Upper lobe of left lung (tissue), 6 donors: ENCODE measurements around the gene RP2. TPM values are rescaled to one million over a fixed set of nuclear protein-coding genes. Genes with fewer than 3 reads are reported as not detected.

Experiments used
- ATAC-seq, 2 donors: fragments of 200-7000 bp; cut with Tn5 transposase; one replicate each; pipeline ENCODE4 v1.9.1; 2022; ENCODE audit warnings: mild to moderate bottlenecking in 2 of 2, moderate library complexity in 2 of 2; ENCODE audit not compliant: low FRiP score in 2 of 2
- DNase-seq, 2 donors: peaks; one replicate each; pipeline ENCODE4 v3.0.0-alpha.2; 2019 to 2020
- H3K27ac ChIP-seq, 4 donors: fragments of 200-600 bp; sonication (generic); one replicate each; pipeline ENCODE4 v1.5.1; 2016 to 2019
- H3K27me3 ChIP-seq, 4 donors: fragments of 200-600 bp; sonication (generic); one replicate each; pipeline ENCODE4 v1.5.1; 2017 to 2019
- H3K36me3 ChIP-seq, 4 donors: fragments of 200-600 bp; sonication (generic); one replicate each; pipeline ENCODE4 v1.5.1; 2016 to 2019
- H3K4me1 ChIP-seq, 4 donors: fragments of 200-600 bp; sonication (generic); one replicate each; pipeline ENCODE4 v1.5.1; 2018 to 2019
- H3K4me3 ChIP-seq, 4 donors: fragments of 200-600 bp; sonication (generic); one replicate each; pipeline ENCODE4 v1.5.1; 2017 to 2019; ENCODE audit warnings: mild to moderate bottlenecking in 2 of 4, moderate library complexity in 1 of 4
- H3K9me3 ChIP-seq, 4 donors: fragments of 200-600 bp; sonication (generic); one replicate each; pipeline ENCODE4 v1.5.1; 2018 to 2019
- CTCF ChIP-seq, 6 experiments: fragments of 450-650 bp in 4 of 6; fragments of 200-600 bp in 2 of 6; sonication (generic) in 2 of 6; IDR thresholded peaks; one replicate each; pipeline ENCODE4 v1.5.1; 2016 to 2019; ENCODE audit warnings: antibody characterized with exemption in 6 of 6
- EP300 ChIP-seq, 4 donors: sonication (generic); formaldehyde crosslinking; IDR thresholded peaks; one replicate each; pipeline ENCODE4 v1.5.1; 2017; ENCODE audit warnings: antibody characterized with exemption in 4 of 4, control low read depth in 2 of 4
- POLR2A ChIP-seq, 4 donors: fragments of 450-650 bp; IDR thresholded peaks; one replicate each; pipeline ENCODE4 v1.5.1; 2016 to 2017; ENCODE audit warnings: antibody characterized with exemption in 4 of 4, mild to moderate bottlenecking in 2 of 4
- POLR2AphosphoS5 ChIP-seq, 2 donors: sonication (generic); formaldehyde crosslinking; IDR thresholded peaks; one replicate each; pipeline ENCODE4 v1.5.1; 2017; ENCODE audit warnings: antibody characterized with exemption in 2 of 2
- WGBS, 2 donors: methylation state at CpG; one replicate each; pipeline ENCODE4 v1.1.5; 2017 to 2018; 5-methylcytosine and 5-hydroxymethylcytosine counted together
- total RNA-seq, 6 donors: library from RNA; depleted of rRNA in 4 of 6; stranded (reverse); fragments of >200 nt in 4 of 6; gene quantifications; one replicate each; pipeline versions ENCODE4 v1.1.0 to v1.2.1, GENCODE V29; 2016 to 2021
- donor health status: DM: no; HTN: no; CAD: no; lungs with moderate emphysema.
- donor health status: DM: no; HTN: yes; CAD: no; lungs with severe emphysema.

The RP2 gene
- total RNA-seq, 6 donors from 2014 or later = 3.1 to 22.0 (median 15.0) TPM

- H3K27ac ChIP-seq = no peak overlapping the region
- H3K27me3 ChIP-seq = no peaks in the 10 kb centered on the region
- H3K9me3 ChIP-seq = no peaks in the 10 kb centered on the region
- WGBS, 2 donors = 48 to 71% methylated on average over 2 to 4 of the region's 4 CpGs
- TF ChIP-seq CTCF (IDR thresholded peaks at IDR 0.05) (no peak), POLR2AphosphoS5 (IDR thresholded peaks at IDR 0.05) (no peak), EP300 (IDR thresholded peaks at IDR 0.05) (no peak), POLR2A (IDR thresholded peaks at IDR 0.05) (no peak)
- DNase-seq = no peak
- ATAC-seq = no peak
- H3K4me1 ChIP-seq = no peaks in the 10 kb centered on the region
- no peaks in the 10 kb centered on the region for H3K36me3 ChIP-seq
- H3K4me3 ChIP-seq = no peak overlapping the region
These were observed 28.4 kb downstream of the RP2 start for GRCh38 chrX:46865281-46865680.

GRCh38 chrX:46866726-46867125 lies 29.9 kb downstream of the RP2 start:
- H3K27me3 ChIP-seq = no peaks in the 10 kb centered on the region
- DNase-seq (no peak), ATAC-seq (no peak)
- H3K9me3 ChIP-seq = no peaks in the 10 kb centered on the region
- no peak overlapping the region for H3K27ac ChIP-seq
- no peaks in the 10 kb centered on the region for H3K36me3 ChIP-seq
- H3K4me1 ChIP-seq = no peaks in the 10 kb centered on the region
- TF ChIP-seq EP300 (IDR thresholded peaks at IDR 0.05) (no peak), POLR2A (IDR thresholded peaks at IDR 0.05) (no peak), CTCF (IDR thresholded peaks at IDR 0.05) (no peak), POLR2AphosphoS5 (IDR thresholded peaks at IDR 0.05) (no peak)
- no peak overlapping the region for H3K4me3 ChIP-seq

DNA sequence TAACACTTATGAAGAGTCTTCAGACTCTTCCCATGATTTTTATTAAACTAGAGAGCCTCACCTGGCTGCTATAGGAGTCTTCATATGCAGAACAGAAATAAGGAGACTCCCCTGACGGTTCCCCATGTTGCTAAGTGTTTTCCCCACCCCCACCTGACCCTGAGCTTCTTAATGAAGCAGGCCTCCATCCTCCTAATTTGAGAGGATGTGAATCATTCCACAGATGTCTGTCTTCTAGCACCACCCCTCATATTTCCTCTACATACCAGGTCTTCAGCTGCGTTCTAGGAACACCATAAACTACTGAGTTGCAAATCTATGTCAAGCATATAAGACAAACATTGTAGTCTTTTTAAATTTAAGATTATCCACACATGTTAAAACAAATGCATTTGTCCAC lies 36.9 kb downstream of the RP2 start:
- DNase-seq (no peak), ATAC-seq (no peak)
- H3K4me1 ChIP-seq = no peaks in the 10 kb centered on the region
- TF ChIP-seq POLR2A (IDR thresholded peaks at IDR 0.05) (no peak), CTCF (IDR thresholded peaks at IDR 0.05) (no peak), EP300 (IDR thresholded peaks at IDR 0.05) (no peak), POLR2AphosphoS5 (IDR thresholded peaks at IDR 0.05) (no peak)
- H3K36me3 ChIP-seq = no peaks in the 10 kb centered on the region
- WGBS, 2 donors = 51 to 53% methylated on average over 2 of the region's 2 CpGs
- H3K4me3 ChIP-seq = no peak overlapping the region
- H3K27ac ChIP-seq = no peak overlapping the region
- no peaks in the 10 kb centered on the region for H3K9me3 ChIP-seq
- no peaks in the 10 kb centered on the region for H3K27me3 ChIP-seq

- H3K27me3 ChIP-seq = no peaks in the 10 kb centered on the region
- TF ChIP-seq CTCF (IDR thresholded peaks at IDR 0.05) = no peak
- TF ChIP-seq POLR2A (IDR thresholded peaks at IDR 0.05) = no peak
- TF ChIP-seq EP300 (IDR thresholded peaks at IDR 0.05) = no peak
- no peak for TF ChIP-seq POLR2AphosphoS5 (IDR thresholded peaks at IDR 0.05)
- H3K27ac ChIP-seq = no peak overlapping the region
- no peaks in the 10 kb centered on the region for H3K9me3 ChIP-seq
- no peaks in the 10 kb centered on the region for H3K36me3 ChIP-seq
- H3K4me3 ChIP-seq = no peak overlapping the region
- no peaks in the 10 kb centered on the region for H3K4me1 ChIP-seq
- DNase-seq (no peak), ATAC-seq (no peak)
These were observed 40.1 kb downstream of the RP2 start for GRCh38 chrX:46876901-46877300.

DNA sequence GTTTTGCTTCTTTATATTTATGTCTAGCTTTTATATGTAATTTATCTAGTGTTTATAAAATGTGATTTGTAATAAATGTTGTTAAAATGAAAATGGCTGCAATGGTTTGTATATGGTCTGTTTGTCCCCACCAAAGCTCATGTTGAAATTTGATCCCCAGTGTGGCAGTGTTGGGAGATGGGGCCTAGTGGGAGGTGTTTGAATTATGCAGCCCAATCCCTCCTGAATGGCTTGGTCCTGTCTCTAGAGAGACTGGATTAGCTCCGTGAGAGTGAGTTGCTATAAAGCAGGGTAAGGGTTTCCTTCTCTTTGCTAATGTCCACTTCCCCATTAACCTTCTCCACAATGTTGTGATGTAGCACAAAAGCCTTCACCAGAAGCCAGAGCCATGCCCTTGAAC lies 45.4 kb downstream of the RP2 start:
- Histone ChIP-seq H3K9me3 (no peaks in the 10 kb centered on the region), H3K4me1 (no peaks in the 10 kb centered on the region), H3K27ac (no peak overlapping the region), H3K36me3 (no peaks in the 10 kb centered on the region), H3K27me3 (no peaks in the 10 kb centered on the region), H3K4me3 (no peak overlapping the region)
- 40% methylated on average over 1 of the region's 1 CpG; no CpG with 5 or more reads in 1 of the 2 donors for WGBS, 2 donors
- DNase-seq = no peak
- no peak for ATAC-seq
- TF ChIP-seq EP300 (IDR thresholded peaks at IDR 0.05) (no peak), CTCF (IDR thresholded peaks at IDR 0.05) (no peak), POLR2A (IDR thresholded peaks at IDR 0.05) (no peak), POLR2AphosphoS5 (IDR thresholded peaks at IDR 0.05) (no peak)
